Uterus (tissue), 4 donors: Measurements from ENCODE around the gene LMCD1. TPM values are rescaled to one million over a fixed set of nuclear protein-coding genes. Genes with fewer than 3 reads are reported as not detected.

Experiments
- DNase-seq, 2 donors: peaks; one replicate each; pipeline ENCODE4 v3.0.0-alpha.2; 2019 to 2020
- H3K27ac ChIP-seq, 2 donors: fragments of 200-600 bp; sonication (generic); 1 replicate in 1 of 2; 2 replicates in 1 of 2; pipeline ENCODE4 v1.5.1; 2016 to 2018
- H3K27me3 ChIP-seq, 2 donors: fragments of 200-600 bp; sonication (generic); one replicate each; pipeline ENCODE4 v1.5.1; 2018 to 2019; ENCODE audit warnings: control low read depth in 1 of 2
- H3K36me3 ChIP-seq, 2 donors: fragments of 200-600 bp; sonication (generic); one replicate each; pipeline ENCODE4 v1.5.1; 2019; ENCODE audit warnings: control low read depth in 1 of 2
- H3K4me1 ChIP-seq, 2 donors: fragments of 200-600 bp; sonication (generic); one replicate each; pipeline ENCODE4 v1.5.1; 2018 to 2019; ENCODE audit warnings: control low read depth in 1 of 2
- H3K4me3 ChIP-seq, 2 donors: fragments of 200-600 bp; sonication (generic); 1 replicate in 1 of 2; 2 replicates in 1 of 2; pipeline ENCODE4 v1.5.1; 2018 to 2019; ENCODE audit warnings: mild to moderate bottlenecking in 1 of 2
- H3K9me3 ChIP-seq, 2 donors: fragments of 200-600 bp; sonication (generic); one replicate each; pipeline ENCODE4 v1.5.1; 2019; ENCODE audit warnings: control low read depth in 1 of 2
- POLR2A ChIP-seq, 2 donors: fragments of 450-650 bp; IDR thresholded peaks; one replicate each; pipeline ENCODE4 v1.6.1; 2016; ENCODE audit warnings: antibody characterized with exemption in 2 of 2, mild to moderate bottlenecking in 1 of 2, moderate library complexity in 1 of 2
- intact Hi-C: fragments of 100-400 bp; cut with DNase I; formaldehyde crosslinking; loops from one replicate; pipeline ENCODE4 v1.15.1; 2023; ENCODE audit warnings: low total_unique reads
- total RNA-seq, 4 donors: library from RNA; depleted of rRNA in 3 of 4; stranded (reverse); fragments of >200 nt in 3 of 4; gene quantifications; one replicate each; pipeline versions ENCODE4 v1.1.0 to v1.2.4, GENCODE V29; 2014 to 2023
- TF ChIP-seq, protein P1 (sequence below), 4 experiments: fragments of 200-600 bp in 2 of 4; fragments of 450-650 bp in 2 of 4; sonication (generic) in 2 of 4; IDR thresholded peaks; one replicate each; pipeline ENCODE4 v1.5.1; 2016 to 2019; ENCODE audit warnings: antibody characterized with exemption in 4 of 4, mild to moderate bottlenecking in 2 of 4, moderate library complexity in 1 of 4
- donor health status: DM: yes; HTN: yes; CAD: no.

LMCD1 gene
- total RNA-seq, 4 donors from 2014 or later = 70.9 to 163 (median 115) TPM

DNA sequence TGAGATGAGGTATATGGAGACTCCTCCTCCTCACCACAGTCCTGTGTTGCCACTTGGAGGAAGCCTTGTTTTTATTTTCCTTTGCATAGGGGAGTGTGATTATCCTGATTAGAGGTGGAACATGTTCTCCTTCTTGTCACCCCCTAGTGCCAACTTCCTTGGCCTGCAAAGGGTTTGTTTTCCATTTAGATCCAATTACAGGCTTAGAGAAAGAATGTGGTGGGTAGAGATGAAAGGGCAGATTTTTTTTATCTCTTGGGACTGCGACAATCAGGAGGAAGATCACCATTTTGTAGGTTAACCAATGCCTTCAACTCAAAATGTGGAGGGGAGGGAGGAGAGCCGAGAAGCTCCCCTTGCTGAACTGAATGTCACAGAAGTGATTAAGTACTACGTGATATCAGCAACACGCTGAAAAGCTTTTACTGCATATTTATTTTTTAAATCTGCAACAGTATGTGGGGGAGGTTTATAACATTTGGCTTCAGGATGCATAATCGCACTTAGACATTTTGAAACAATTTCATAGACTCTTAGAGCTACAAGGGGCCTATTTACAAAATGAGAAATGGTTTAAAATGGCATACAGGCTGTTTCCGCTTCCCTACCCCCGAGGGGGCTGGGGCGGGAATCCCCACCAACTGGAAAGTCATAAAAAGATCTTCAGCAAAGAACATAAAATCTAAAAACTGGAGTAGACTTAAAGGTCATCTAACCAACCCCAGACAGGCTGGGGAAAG is 2.4 kb downstream of the LMCD1 start:
- TF ChIP-seq, protein P1, sequence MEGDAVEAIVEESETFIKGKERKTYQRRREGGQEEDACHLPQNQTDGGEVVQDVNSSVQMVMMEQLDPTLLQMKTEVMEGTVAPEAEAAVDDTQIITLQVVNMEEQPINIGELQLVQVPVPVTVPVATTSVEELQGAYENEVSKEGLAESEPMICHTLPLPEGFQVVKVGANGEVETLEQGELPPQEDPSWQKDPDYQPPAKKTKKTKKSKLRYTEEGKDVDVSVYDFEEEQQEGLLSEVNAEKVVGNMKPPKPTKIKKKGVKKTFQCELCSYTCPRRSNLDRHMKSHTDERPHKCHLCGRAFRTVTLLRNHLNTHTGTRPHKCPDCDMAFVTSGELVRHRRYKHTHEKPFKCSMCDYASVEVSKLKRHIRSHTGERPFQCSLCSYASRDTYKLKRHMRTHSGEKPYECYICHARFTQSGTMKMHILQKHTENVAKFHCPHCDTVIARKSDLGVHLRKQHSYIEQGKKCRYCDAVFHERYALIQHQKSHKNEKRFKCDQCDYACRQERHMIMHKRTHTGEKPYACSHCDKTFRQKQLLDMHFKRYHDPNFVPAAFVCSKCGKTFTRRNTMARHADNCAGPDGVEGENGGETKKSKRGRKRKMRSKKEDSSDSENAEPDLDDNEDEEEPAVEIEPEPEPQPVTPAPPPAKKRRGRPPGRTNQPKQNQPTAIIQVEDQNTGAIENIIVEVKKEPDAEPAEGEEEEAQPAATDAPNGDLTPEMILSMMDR (IDR thresholded peaks at IDR 0.05) = no peak
- no peak for TF ChIP-seq POLR2A (IDR thresholded peaks at IDR 0.05)
- Histone ChIP-seq H3K4me3 (peak overlapping the region; percentile 15 to 22), H3K4me1 (peaks cover 0 to 3% of the 10 kb centered on the region in 2 donors), H3K9me3 (no peaks in the 10 kb centered on the region), H3K36me3 (no peaks in the 10 kb centered on the region), H3K27ac (peak overlapping the region; percentile 77 to 80), H3K27me3 (no peaks in the 10 kb centered on the region)
- intact Hi-C loops = no loop called here
- no peak for DNase-seq

DNA sequence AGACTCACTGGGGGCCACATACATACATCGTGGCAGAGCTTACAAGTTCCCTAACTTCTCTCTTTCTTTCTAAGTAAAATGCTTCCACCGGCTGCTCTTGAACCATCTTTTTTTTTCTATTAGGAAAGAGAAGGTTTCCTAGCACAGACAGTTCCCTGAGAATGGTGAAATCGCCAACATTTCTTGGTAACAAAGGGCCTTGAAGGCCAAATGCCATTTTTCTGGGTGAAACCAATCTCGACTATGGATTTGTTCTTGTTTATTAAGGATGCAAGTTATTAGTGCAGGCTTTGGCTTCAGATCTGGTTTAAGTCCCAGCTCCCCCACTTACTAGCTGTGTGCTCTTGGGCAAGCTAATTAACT is 3.0 kb downstream of the LMCD1 start:
- Histone ChIP-seq H3K27me3 (no peaks in the 10 kb centered on the region), H3K9me3 (no peaks in the 10 kb centered on the region), H3K27ac (peak overlapping the region; percentile 77 to 80), H3K4me3 (peak overlapping the region in 1 of 2 donors; percentile 22), H3K4me1 (peaks cover 0 to 3% of the 10 kb centered on the region in 2 donors), H3K36me3 (no peaks in the 10 kb centered on the region)
- TF ChIP-seq, protein P1 (IDR thresholded peaks at IDR 0.05) = no peak
- TF ChIP-seq POLR2A (IDR thresholded peaks at IDR 0.05) = no peak
- intact Hi-C loops = no loop called here
- DNase-seq = no peak

DNA sequence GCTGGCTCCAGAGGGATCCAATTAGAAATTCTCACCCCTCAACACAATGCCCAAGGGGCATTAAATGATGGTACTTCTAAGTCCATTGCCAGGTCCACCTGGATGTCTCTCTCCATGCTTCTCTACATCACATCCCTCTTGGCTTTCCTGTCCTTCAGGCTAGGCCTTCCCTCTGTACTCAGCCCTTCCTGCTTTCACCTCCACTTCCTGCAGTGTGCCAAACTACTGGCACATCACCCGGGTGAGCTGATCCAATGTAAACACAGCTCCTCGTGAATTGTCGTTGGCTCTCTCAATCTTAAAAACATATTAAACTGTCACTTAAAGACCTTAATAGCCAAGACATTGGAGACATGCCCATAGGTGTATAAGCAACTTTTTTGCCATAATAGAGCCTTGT is 4.0 kb downstream of the LMCD1 start:
- H3K4me1 ChIP-seq = peaks cover 0 to 3% of the 10 kb centered on the region in 2 donors
- H3K27ac ChIP-seq = peak overlapping the region; percentile 77 to 80
- H3K9me3 ChIP-seq = no peaks in the 10 kb centered on the region
- peak in 1 of 2 donors; percentile 40 for DNase-seq
- no peaks in the 10 kb centered on the region for H3K36me3 ChIP-seq
- intact Hi-C loops = no loop called here
- H3K27me3 ChIP-seq = no peaks in the 10 kb centered on the region
- no peak overlapping the region for H3K4me3 ChIP-seq
- TF ChIP-seq, protein P1 (IDR thresholded peaks at IDR 0.05) = no peak
- no peak for TF ChIP-seq POLR2A (IDR thresholded peaks at IDR 0.05)

DNA sequence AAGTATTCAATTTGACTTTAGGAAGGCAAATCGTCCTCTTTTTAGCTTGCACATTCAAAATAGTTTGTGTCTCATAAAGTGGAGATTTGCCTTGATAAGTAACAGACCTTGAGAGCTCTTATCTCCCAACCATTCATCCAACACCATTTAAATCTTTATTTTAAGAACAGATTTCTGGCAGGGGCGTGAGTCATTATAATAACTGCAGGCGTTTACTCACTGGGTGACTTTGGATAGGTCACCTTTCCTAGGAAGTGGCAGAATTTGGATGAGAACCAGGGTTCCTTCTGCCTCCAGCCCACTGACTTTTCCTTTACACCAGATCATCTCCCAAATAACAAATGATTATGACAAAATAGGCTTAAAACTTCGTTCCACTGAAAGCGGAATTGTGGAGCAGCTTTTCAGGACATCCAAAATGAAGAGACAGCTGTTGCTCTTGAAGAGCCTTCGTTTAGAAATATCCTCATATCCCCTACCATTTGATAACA is 5.0 kb downstream of the LMCD1 start:
- Histone ChIP-seq H3K4me3 (no peak overlapping the region), H3K4me1 (peaks cover 0 to 3% of the 10 kb centered on the region in 2 donors), H3K9me3 (no peaks in the 10 kb centered on the region), H3K36me3 (no peaks in the 10 kb centered on the region), H3K27ac (peak overlapping the region; percentile 77 to 80), H3K27me3 (no peaks in the 10 kb centered on the region)
- TF ChIP-seq, protein P1 (IDR thresholded peaks at IDR 0.05) = no peak
- no peak for DNase-seq
- intact Hi-C loops = no loop called here

DNA sequence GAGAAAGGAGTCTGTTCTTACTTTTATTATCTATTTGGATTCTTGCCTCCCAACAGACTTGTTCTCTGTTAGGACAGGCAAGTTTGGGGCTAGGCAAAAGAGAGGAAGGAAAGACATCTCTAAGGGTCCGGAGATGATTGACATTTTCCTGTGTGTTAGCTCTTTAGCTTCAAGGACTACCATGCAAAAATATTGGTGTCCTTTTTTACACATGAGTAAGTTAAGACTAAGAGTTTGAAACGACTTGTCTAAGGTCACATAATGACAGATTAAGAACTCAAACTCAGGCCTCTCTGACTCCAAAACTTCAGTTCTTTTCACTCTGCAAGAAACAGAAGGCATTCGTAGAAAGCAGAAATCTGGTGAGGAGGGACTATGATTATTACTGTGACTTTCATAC is 5.9 kb downstream of the LMCD1 start:
- intact Hi-C loops = no loop called here
- Histone ChIP-seq H3K27ac (peak overlapping the region; percentile 77 to 80), H3K4me3 (no peak overlapping the region), H3K36me3 (no peaks in the 10 kb centered on the region), H3K9me3 (no peaks in the 10 kb centered on the region), H3K4me1 (peaks cover 0 to 3% of the 10 kb centered on the region in 2 donors), H3K27me3 (no peaks in the 10 kb centered on the region)
- DNase-seq = no peak
- TF ChIP-seq, protein P1 (IDR thresholded peaks at IDR 0.05) = no peak
- no peak for TF ChIP-seq POLR2A (IDR thresholded peaks at IDR 0.05)
